ENCODE data around the gene ENPP1.

Gene ENPP1

GRCh38 chr6:131780600-131780999, 27.2 kb upstream of the ENPP1 start:
- H3K4me2 ChIP-seq (ENCODE audit: low read length), result no peak overlapping the region
- H3K4me1 ChIP-seq, result no peaks in the 10 kb centered on the region
- H3K9ac ChIP-seq, result no peak overlapping the region
- no peak overlapping the region for H2AFZ ChIP-seq
- H3K4me3 ChIP-seq (ENCODE audit: low read depth, low read length), result no peak overlapping the region
- no peaks in the 10 kb centered on the region for H3K79me2 ChIP-seq
- H3K36me3 ChIP-seq (ENCODE audit: control insufficient read depth, insufficient read depth, low read length), result no peaks in the 10 kb centered on the region
- H3K27me3 ChIP-seq (ENCODE audit: control insufficient read depth, insufficient read depth, low read length), result no peaks in the 10 kb centered on the region
- no peaks in the 10 kb centered on the region for H3K9me3 ChIP-seq (ENCODE audit: control insufficient read depth, low read length)
- no peak overlapping the region for H3K27ac ChIP-seq
- TF ChIP-seq CTCF (IDR thresholded peaks at IDR 0.05), result no peak

- Histone ChIP-seq H3K4me3 (ENCODE audit: low read depth, low read length) (no peak overlapping the region), H3K4me2 (ENCODE audit: low read length) (no peak overlapping the region), H3K79me2 (no peaks in the 10 kb centered on the region), H2AFZ (no peak overlapping the region), H3K9me3 (ENCODE audit: control insufficient read depth, low read length) (no peaks in the 10 kb centered on the region), H3K9ac (no peak overlapping the region), H3K36me3 (ENCODE audit: control insufficient read depth, insufficient read depth, low read length) (no peaks in the 10 kb centered on the region), H3K4me1 (no peaks in the 10 kb centered on the region), H3K27me3 (ENCODE audit: control insufficient read depth, insufficient read depth, low read length) (no peaks in the 10 kb centered on the region), H3K27ac (no peak overlapping the region)
- TF ChIP-seq CTCF (IDR thresholded peaks at IDR 0.05), result no peak
These were observed 26.1 kb upstream of the ENPP1 start for GRCh38 chr6:131781687-131782086.

GRCh38 chr6:131782764-131783163, 25.1 kb upstream of the ENPP1 start:
- no peaks in the 10 kb centered on the region for H3K79me2 ChIP-seq
- no peaks in the 10 kb centered on the region for H3K4me1 ChIP-seq
- no peaks in the 10 kb centered on the region for H3K9me3 ChIP-seq (ENCODE audit: control insufficient read depth, low read length)
- peak; percentile 80 for TF ChIP-seq CTCF (IDR thresholded peaks at IDR 0.05)
- no peak overlapping the region for H2AFZ ChIP-seq
- no peaks in the 10 kb centered on the region for H3K27me3 ChIP-seq (ENCODE audit: control insufficient read depth, insufficient read depth, low read length)
- no peak overlapping the region for H3K4me3 ChIP-seq (ENCODE audit: low read depth, low read length)
- H3K36me3 ChIP-seq (ENCODE audit: control insufficient read depth, insufficient read depth, low read length), result no peaks in the 10 kb centered on the region
- H3K27ac ChIP-seq, result no peak overlapping the region
- H3K9ac ChIP-seq, result no peak overlapping the region
- H3K4me2 ChIP-seq (ENCODE audit: low read length), result no peak overlapping the region

GRCh38 chr6:131784561-131784960, 23.3 kb upstream of the ENPP1 start:
- H3K4me3 ChIP-seq (ENCODE audit: low read depth, low read length), result no peak overlapping the region
- no peaks in the 10 kb centered on the region for H3K79me2 ChIP-seq
- no peaks in the 10 kb centered on the region for H3K9me3 ChIP-seq (ENCODE audit: control insufficient read depth, low read length)
- H3K36me3 ChIP-seq (ENCODE audit: control insufficient read depth, insufficient read depth, low read length), result no peaks in the 10 kb centered on the region
- H3K9ac ChIP-seq, result no peak overlapping the region
- no peaks in the 10 kb centered on the region for H3K27me3 ChIP-seq (ENCODE audit: control insufficient read depth, insufficient read depth, low read length)
- H3K27ac ChIP-seq, result no peak overlapping the region
- no peak for TF ChIP-seq CTCF (IDR thresholded peaks at IDR 0.05)
- peak overlapping the region; percentile 7 for H2AFZ ChIP-seq
- H3K4me1 ChIP-seq, result no peaks in the 10 kb centered on the region
- no peak overlapping the region for H3K4me2 ChIP-seq (ENCODE audit: low read length)

- no peak overlapping the region for H3K4me2 ChIP-seq (ENCODE audit: low read length)
- H3K4me3 ChIP-seq (ENCODE audit: low read depth, low read length), result no peak overlapping the region
- TF ChIP-seq CTCF (IDR thresholded peaks at IDR 0.05), result no peak
- no peaks in the 10 kb centered on the region for H3K36me3 ChIP-seq (ENCODE audit: control insufficient read depth, insufficient read depth, low read length)
- no peaks in the 10 kb centered on the region for H3K79me2 ChIP-seq
- no peak overlapping the region for H3K9ac ChIP-seq
- no peak overlapping the region for H2AFZ ChIP-seq
- no peak overlapping the region for H3K27ac ChIP-seq
- H3K4me1 ChIP-seq, result peaks cover 2% of the 10 kb centered on the region
- H3K9me3 ChIP-seq (ENCODE audit: control insufficient read depth, low read length), result no peaks in the 10 kb centered on the region
- no peaks in the 10 kb centered on the region for H3K27me3 ChIP-seq (ENCODE audit: control insufficient read depth, insufficient read depth, low read length)
These were observed 20.7 kb upstream of the ENPP1 start for GRCh38 chr6:131787079-131787478.
